Medulla oblongata (tissue), 1 donor: ENCODE results near the gene CAMKK1.
"Not testable (repeated sequence)": the region's sequence is repeated elsewhere in the genome, so short reads cannot be mapped to it uniquely, and the experiment has no call there.

Experiments
- DNase-seq: peaks from one replicate; pipeline ENCODE4 v3.0.0-alpha.2; 2015; ENCODE audit errors: extremely low spot score

CAMKK1 gene

DNA sequence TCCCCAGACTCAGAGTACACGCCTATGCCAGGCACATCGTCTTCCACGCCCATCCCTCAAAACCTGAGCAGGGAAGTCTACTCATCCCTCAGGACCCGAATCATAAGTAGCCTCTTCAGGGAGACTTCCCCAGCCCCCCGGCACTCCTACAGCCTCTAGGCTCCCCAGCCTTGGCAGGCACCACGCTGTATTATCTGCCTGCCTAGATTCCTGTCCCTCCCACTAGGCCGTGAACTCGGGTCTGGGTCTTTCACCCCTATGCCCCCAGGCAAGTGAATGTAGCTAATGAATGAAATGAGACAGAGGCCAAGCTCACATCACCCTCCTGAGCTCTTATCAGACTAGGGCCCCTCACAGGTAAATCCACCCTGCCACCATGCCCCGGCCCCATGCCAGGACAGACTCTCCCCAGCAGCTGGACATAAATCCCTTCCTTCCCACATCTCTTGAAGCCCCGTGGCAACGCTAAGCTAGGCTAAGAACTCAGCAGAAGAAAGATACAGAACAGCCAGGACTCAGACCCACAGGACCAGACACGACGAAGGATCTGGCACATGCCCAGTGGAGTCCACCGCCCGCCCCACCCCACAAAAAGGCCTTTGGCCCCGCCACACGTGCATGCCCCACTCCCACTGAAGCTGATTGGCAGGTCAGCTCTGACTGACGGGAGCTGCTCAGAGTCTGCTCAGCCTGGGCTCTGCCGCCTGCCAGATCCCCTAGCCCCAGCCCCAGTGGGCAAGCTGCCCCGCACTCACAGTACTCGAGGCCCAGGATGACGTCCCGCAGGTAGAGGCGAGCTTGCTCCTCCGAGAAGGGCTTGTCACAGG lies 13.0 kb downstream of the CAMKK1 start:
- DNase-seq: no peak

- DNase-seq: peak; percentile 28
These were observed 13.7 kb downstream of the CAMKK1 start for GRCh38 chr17:3879186-3879585.

- DNase-seq: no peak
These were observed 15.6 kb downstream of the CAMKK1 start for GRCh38 chr17:3877220-3877619.

GRCh38 chr17:3875317-3875716 lies 17.5 kb downstream of the CAMKK1 start:
- DNase-seq: no peak

DNA sequence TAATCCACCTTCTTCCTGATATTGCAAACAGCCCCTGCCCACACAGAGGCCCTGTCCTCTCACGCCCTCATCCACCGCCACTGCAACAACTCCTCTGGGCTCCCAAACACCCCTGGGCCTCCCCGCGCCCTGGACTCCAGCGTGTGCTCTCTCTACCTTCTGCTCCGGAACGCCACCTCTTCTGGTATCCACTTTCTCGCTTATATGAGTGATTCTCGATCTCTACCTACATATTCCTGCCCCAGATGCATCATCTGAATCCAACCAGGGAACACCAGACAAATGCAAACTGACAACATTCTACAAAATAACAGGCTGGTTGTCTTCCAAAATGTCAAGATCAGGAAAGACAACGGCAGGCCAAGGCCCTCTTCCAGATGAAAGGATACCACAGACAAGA lies 19.0 kb downstream of the CAMKK1 start:
- no peak for DNase-seq

- no peak for DNase-seq
These were observed 22.0 kb downstream of the CAMKK1 start for GRCh38 chr17:3870871-3871306.

DNA sequence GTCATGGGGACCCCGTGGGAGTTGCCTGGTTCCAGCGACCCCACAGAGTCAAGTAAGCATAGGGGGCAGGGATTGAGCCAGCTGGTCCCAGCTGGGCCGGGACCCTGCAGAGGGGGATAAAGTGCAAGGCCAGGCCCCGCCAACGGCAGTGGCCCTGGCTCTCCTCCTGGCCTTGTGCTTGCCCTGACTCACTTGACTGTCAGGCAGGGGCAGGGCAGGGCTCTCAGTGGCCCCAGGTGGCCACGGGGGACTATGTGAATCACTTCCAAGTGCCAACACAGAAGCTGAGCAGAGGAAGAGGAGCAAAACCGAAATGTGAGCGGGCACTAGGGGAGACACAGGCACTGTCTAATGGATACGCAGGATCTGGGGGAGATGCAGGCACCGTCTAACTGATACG lies 25.2 kb downstream of the CAMKK1 start:
- no peak for DNase-seq

- no peak for DNase-seq
These were observed 25.7 kb downstream of the CAMKK1 start for GRCh38 chr17:3867106-3867505.

DNA sequence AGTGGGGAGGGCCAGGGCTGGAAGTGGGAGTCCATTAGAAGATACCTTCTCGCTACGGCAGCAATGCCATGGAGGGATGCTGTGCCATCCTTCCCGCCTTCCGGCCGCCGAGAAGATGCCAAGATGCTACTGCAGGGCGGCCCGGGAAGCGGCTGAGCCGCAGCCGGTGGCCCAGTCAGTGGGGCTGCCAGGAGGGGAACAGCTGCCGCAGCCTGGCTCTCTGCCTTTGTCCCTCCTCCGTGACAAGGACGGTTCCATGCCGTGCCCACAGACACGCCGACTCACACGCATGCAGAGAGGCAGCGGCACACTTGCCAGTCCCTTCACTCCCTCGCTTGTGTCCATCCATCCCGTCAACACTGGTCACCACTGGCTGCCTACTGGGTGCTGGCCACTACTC lies 26.6 kb downstream of the CAMKK1 start:
- no peak for DNase-seq

GRCh38 chr17:3865176-3865575 lies 27.7 kb downstream of the CAMKK1 start:
- DNase-seq: peak; percentile 23

GRCh38 chr17:3864534-3864933 lies 28.3 kb downstream of the CAMKK1 start:
- no peak for DNase-seq

GRCh38 chr17:3861761-3862681 lies 30.8 kb downstream of the CAMKK1 start:
- DNase-seq: no peak

DNA sequence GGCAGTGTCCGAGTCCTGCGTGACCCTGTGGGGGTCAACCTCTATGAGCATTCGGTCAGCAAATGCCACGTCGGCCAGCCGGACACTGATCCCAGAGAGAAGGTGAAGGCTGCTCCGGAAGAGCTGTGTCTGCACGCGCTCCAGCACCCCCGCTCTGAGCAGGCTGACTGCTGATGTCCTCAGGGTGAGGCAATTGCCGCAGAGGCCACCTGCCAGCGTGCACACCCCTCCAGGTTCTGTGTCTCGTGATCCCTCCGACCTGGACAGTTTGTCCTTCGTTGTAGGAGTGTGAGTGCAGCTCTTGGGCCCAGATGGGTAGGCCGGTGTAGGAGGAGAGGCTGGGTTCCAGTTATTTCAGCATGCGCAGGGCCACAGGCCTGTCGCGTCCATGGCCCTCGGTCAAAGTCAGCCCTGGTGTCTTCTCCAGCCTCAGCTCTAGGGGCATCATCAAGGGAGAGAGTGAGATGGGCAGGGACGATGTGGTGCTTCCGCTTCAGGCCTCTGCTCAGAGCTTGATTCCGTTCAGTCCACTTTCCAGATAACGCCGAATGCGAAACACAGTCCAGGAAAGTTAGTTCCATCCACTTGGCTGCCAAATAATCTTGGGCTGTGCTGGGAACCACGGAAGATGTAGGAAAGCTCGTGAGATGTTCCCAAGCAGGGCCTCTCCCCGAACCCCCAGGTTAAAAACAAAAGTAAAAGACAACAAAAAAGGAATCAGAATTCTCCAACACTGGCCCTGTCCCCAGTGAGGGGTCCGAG lies 31.7 kb downstream of the CAMKK1 start:
- DNase-seq: no peak

- no peak for DNase-seq
These were observed 32.9 kb downstream of the CAMKK1 start for GRCh38 chr17:3859940-3860339.

DNA sequence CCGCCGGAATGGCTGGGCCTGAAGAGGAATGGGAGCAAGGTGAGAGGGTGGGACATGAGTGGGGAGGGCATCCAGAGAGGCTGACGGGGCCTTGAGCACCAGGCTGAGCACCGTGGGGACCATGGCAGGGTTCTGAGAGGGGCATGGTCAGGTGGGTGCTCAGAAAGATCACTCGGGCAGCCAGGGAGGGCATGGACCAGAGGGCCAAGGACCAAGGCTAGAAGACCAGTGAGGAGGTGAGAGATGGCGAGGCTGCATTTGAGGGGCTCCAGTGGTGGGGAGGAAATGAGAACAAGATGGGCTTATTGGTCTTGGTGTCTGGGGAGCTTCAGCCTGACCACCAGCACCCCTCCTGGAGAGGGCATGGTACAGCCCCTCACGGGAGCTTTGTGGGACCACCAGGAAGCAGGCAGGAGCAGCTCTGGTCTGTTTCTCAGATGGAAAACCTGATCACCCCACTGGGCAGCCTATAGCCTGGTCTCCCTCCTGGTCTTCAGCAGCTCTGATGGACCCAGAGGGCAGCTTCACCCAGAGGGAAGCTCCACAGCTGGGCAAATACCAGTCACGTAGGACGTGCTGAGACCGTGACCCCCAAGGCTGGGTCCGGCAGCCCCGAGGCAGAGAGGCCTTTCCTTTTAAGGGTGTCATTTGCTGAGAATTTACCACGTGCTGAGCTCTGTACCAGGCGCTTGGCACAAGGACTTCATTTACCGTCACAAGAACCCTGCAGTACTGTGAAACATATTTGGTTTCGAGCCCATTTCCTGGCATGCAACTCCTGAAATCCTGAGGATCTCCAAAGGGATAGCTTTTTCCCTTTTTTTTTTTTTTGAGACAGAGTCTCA lies 35.4 kb downstream of the CAMKK1 start:
- DNase-seq: no peak

- not testable (repeated sequence) for DNase-seq
These were observed 38.6 kb downstream of the CAMKK1 start for GRCh38 chr17:3854204-3854603.

GRCh38 chr17:3852561-3852960 lies 40.3 kb downstream of the CAMKK1 start:
- DNase-seq: no peak

GRCh38 chr17:3851461-3852100 lies 41.3 kb downstream of the CAMKK1 start:
- DNase-seq: no peak

DNA sequence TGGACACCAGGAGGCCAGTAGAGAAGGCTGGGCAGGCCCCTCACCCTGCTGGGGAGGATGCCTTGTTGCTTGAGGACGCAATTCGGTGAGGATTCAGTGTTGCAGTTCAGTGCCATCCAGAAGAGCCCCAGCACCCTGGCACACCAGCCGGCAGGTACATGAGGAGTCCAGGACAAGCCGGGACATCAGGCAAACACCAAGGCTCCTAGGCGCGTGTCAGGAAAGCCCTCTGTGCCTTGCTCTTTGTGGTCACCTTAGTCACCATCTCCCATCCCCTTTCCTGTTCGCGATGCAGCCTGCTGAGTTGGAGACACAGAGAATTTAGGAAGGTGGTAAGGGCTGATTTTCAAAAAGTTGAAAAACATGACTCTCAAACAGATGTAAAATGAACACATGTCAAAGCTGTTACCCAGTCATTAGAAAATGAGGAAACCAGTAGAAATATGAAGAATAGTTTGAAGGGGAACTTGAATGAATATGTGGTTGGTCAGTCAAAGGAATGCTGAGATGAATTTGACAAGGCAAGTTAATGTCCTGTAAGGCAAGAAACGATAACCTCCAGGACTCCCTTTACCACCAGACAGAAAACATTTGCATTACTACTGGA lies 44.5 kb downstream of the CAMKK1 start:
- DNase-seq: no peak

- no peak for DNase-seq
These were observed 45.6 kb downstream of the CAMKK1 start for GRCh38 chr17:3847165-3847670.
